ENCODE results near the gene COA3. TPM values are rescaled to one million over a fixed set of nuclear protein-coding genes. Genes with fewer than 3 reads are reported as not detected.

COA3 gene
- total RNA-seq, 2 donors from 2014 or later, result 69.2 to 72.4 TPM

GRCh38 chr17:42750739-42751344 lies 47.7 kb downstream of the COA3 start:
- H3K9me3 ChIP-seq, result no peaks in the 10 kb centered on the region
- no peaks in the 10 kb centered on the region for H3K36me3 ChIP-seq (replicated peaks in 1 of 2; ENCODE audit: insufficient read depth in 1 of 2, low read depth in 2 of 2)
- H3K4me3 ChIP-seq, result no peak overlapping the region
- WGBS, 2 donors, result 22 to 25% methylated on average over 1 to 3 of the region's 3 CpGs
- H3K4me1 ChIP-seq, result no peaks in the 10 kb centered on the region
- H3K27me3 ChIP-seq, result no peaks in the 10 kb centered on the region
- DNase-seq (no peak), ATAC-seq (no peak)
- H3K27ac ChIP-seq, result no peak overlapping the region
- intact Hi-C loops (cut with DNase I), result no loop called here
- TF ChIP-seq CTCF (IDR thresholded peaks at IDR 0.05) (no peak), POLR2A (IDR thresholded peaks at IDR 0.05) (no peak)

- DNase-seq (no peak), ATAC-seq (no peak)
- Histone ChIP-seq H3K4me3 (no peak overlapping the region), H3K27me3 (no peaks in the 10 kb centered on the region), H3K27ac (no peak overlapping the region), H3K9me3 (no peaks in the 10 kb centered on the region), H3K4me1 (peaks cover 9% of the 10 kb centered on the region), H3K36me3 (replicated peaks in 1 of 2; ENCODE audit: insufficient read depth in 1 of 2, low read depth in 2 of 2) (no peaks in the 10 kb centered on the region)
- WGBS, 2 donors, result 66 to 69% methylated on average over 11 of the region's 11 CpGs
- no peak for TF ChIP-seq POLR2A (IDR thresholded peaks at IDR 0.05)
- TF ChIP-seq CTCF (IDR thresholded peaks at IDR 0.05), result no peak
- intact Hi-C loops (cut with DNase I), result no loop called here
Observed at GRCh38 chr17:42748908-42749798, 49.4 kb downstream of the COA3 start.

GRCh38 chr17:42748202-42748907 lies 50.1 kb downstream of the COA3 start:
- Histone ChIP-seq H3K4me3 (no peak overlapping the region), H3K4me1 (peaks cover 16% of the 10 kb centered on the region), H3K27me3 (no peaks in the 10 kb centered on the region), H3K27ac (no peak overlapping the region), H3K36me3 (replicated peaks in 1 of 2; ENCODE audit: insufficient read depth in 1 of 2, low read depth in 2 of 2) (no peaks in the 10 kb centered on the region), H3K9me3 (no peaks in the 10 kb centered on the region)
- TF ChIP-seq POLR2A (IDR thresholded peaks at IDR 0.05) (no peak), CTCF (IDR thresholded peaks at IDR 0.05) (no peak)
- WGBS, 2 donors, result 40 to 46% methylated on average over 7 of the region's 7 CpGs
- ATAC-seq (no peak), DNase-seq (no peak)
- intact Hi-C loops (cut with DNase I), result no loop called here

Small RNA genes lying within 50 kb of the gene (microRNA-seq; reads per million reads assigned to microRNA genes)
- 0 to 0.47 reads per million in 2 donors for gene MIR6781 (ENCODE audit: borderline number of aligned reads in 2 of 2, borderline replicate concordance in 2 of 2)

Small RNA genes lying within 50 kb of the gene (small RNA-seq; reads per million reads assigned to genes)
- gene HMGN2P15, result not detected
- not detected for gene MIR6781

Other genes starting within 250 kb of the COA3 start
- gene HSD17B1, start 245.8 kb downstream of the COA3 start, total RNA-seq, result 1 to 10 TPM in 1 of 2 donors, under 1 TPM in 1; 0.78 to 9.2 TPM
- 10 to 100 TPM; 24.1 to 60.6 TPM for gene COASY, start 236.6 kb downstream of the COA3 start, total RNA-seq
- 10 to 100 TPM; 24.9 to 28.7 TPM for gene MLX, start 231.6 kb downstream of the COA3 start, total RNA-seq
- gene PSMC3IP, start 221.0 kb downstream of the COA3 start, total RNA-seq, result 1 to 10 TPM in 1 of 2 donors, not detected in 1; 2.1 TPM
- gene RETREG3, start 189.3 kb downstream of the COA3 start, total RNA-seq, result 10 to 100 TPM; 36.9 to 42.0 TPM
- 10 to 100 TPM; 17.4 to 23.1 TPM for gene TUBG1, start 189.0 kb downstream of the COA3 start, total RNA-seq
- 10 to 100 TPM; 64.1 to 80.4 TPM for gene TUBG2, start 139.4 kb downstream of the COA3 start, total RNA-seq
- 100 to 1,000 TPM in 1 of 2 donors, 10 to 100 TPM in 1; 63.0 to 105 TPM for gene PLEKHH3, start 121.7 kb downstream of the COA3 start, total RNA-seq
- gene CCR10, start 116.9 kb downstream of the COA3 start, total RNA-seq, result under 1 TPM; 0.78 to 0.99 TPM
- gene CNTNAP1, start 116.2 kb downstream of the COA3 start, total RNA-seq, result 1 to 10 TPM; 4.9 to 6.7 TPM
- 10 to 100 TPM; 19.1 to 28.5 TPM for gene EZH1, start 53.7 kb downstream of the COA3 start, total RNA-seq
- gene RAMP2, start 37.5 kb downstream of the COA3 start, total RNA-seq, result 1 to 10 TPM; 3.1 to 7.6 TPM
- gene VPS25, start 25.3 kb downstream of the COA3 start, total RNA-seq, result 10 to 100 TPM; 17.8 to 23.9 TPM
- gene WNK4, start 18.1 kb downstream of the COA3 start, total RNA-seq, result under 1 TPM in 1 of 2 donors, not detected in 1; 0.26 TPM
- gene CNTD1, start 157 bp upstream of the COA3 start, total RNA-seq, result not detected
- gene BECN1, start 25.6 kb upstream of the COA3 start, total RNA-seq, result 10 to 100 TPM; 50.4 to 65.1 TPM
- gene PSME3, start 34.7 kb upstream of the COA3 start, total RNA-seq, result 10 to 100 TPM; 41.2 to 51.6 TPM
- gene AOC2, start 45.9 kb upstream of the COA3 start, total RNA-seq, result 1 to 10 TPM; 1.0 to 3.0 TPM
- gene AOC3, start 52.5 kb upstream of the COA3 start, total RNA-seq, result 10 to 100 TPM in 1 of 2 donors, 1 to 10 TPM in 1; 6.5 to 55.7 TPM
- gene G6PC1, start 102.1 kb upstream of the COA3 start, total RNA-seq, result 1 to 10 TPM in 1 of 2 donors, not detected in 1; 2.6 TPM
- 10 to 100 TPM; 44.5 to 51.9 TPM for gene AARSD1, start 165.8 kb upstream of the COA3 start, total RNA-seq
- gene PTGES3L, start 181.4 kb upstream of the COA3 start, total RNA-seq, result under 1 TPM in 1 of 2 donors, not detected in 1; 0.52 TPM
- 10 to 100 TPM; 17.1 to 37.6 TPM for gene RUNDC1, start 181.9 kb upstream of the COA3 start, total RNA-seq
- gene RPL27, start 199.7 kb upstream of the COA3 start, total RNA-seq, result 100 to 1,000 TPM; 406 to 507 TPM
- gene IFI35, start 208.1 kb upstream of the COA3 start, total RNA-seq, result 10 to 100 TPM; 16.2 to 19.5 TPM
- gene VAT1, start 223.7 kb upstream of the COA3 start, total RNA-seq, result 100 to 1,000 TPM in 1 of 2 donors, 10 to 100 TPM in 1; 83.7 to 101 TPM
- gene RND2, start 226.5 kb upstream of the COA3 start, total RNA-seq, result under 1 TPM; 0.33 to 0.52 TPM

Measured in body of pancreas (tissue), 4 donors.